GM19193 (cell line): ENCODE measurements around the gene MACF1.

ENCODE experiments used
- POLR2A ChIP-seq: IDR thresholded peaks from 4 replicates; pipeline ENCODE4 v1.6.1; 2011; ENCODE audit not compliant: insufficient read depth, insufficient read length; ENCODE audit errors: extremely low read depth

MACF1 gene, protein sequence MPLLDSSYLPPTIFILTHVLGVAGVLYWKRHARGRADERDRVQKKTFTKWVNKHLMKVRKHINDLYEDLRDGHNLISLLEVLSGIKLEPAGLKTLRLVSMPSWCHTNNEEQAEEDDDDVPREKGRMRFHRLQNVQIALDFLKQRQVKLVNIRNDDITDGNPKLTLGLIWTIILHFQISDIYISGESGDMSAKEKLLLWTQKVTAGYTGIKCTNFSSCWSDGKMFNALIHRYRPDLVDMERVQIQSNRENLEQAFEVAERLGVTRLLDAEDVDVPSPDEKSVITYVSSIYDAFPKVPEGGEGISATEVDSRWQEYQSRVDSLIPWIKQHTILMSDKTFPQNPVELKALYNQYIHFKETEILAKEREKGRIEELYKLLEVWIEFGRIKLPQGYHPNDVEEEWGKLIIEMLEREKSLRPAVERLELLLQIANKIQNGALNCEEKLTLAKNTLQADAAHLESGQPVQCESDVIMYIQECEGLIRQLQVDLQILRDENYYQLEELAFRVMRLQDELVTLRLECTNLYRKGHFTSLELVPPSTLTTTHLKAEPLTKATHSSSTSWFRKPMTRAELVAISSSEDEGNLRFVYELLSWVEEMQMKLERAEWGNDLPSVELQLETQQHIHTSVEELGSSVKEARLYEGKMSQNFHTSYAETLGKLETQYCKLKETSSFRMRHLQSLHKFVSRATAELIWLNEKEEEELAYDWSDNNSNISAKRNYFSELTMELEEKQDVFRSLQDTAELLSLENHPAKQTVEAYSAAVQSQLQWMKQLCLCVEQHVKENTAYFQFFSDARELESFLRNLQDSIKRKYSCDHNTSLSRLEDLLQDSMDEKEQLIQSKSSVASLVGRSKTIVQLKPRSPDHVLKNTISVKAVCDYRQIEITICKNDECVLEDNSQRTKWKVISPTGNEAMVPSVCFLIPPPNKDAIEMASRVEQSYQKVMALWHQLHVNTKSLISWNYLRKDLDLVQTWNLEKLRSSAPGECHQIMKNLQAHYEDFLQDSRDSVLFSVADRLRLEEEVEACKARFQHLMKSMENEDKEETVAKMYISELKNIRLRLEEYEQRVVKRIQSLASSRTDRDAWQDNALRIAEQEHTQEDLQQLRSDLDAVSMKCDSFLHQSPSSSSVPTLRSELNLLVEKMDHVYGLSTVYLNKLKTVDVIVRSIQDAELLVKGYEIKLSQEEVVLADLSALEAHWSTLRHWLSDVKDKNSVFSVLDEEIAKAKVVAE (N-terminal part only)

DNA sequence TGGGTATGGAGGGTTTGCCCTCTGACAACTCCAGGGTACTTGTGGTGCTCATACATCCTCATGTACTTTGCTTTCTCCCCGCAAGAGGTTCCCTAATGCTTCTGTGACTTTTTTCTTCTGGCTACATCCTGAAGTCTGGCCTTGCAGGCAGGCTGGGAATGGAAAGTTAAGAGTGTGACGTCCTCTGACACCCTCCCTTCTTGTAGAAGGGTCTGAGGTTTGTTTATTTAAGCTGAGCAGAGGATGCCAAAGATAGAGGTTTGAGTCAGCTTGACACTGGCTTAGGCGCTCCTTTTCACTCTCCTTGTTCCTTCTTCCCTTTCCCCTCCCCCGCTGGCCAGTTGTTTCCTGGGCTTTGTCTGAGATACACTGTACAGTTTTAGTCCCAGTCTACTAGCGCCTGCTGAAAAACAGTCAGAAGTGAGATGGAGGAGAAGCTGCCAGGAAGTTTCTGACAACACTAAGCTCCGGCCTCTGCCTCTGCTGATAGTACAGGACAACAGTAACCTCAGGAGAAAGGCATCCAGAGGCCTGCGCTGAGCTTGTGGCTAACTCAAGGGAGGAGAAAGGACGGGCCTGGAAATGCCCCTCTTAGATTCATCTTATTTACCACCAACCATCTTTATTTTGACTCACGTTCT is at the start of gene MACF1:
MACF1 (plus strand) TSS at position 255 of the 641 bp plus-strand sequence; CDS start at position 583, 328 bp downstream.
- no peak for TF ChIP-seq POLR2A

- no peak for TF ChIP-seq POLR2A
These were observed 47.2 kb upstream of the MACF1 start for GRCh38 chr1:39157304-39157703.

DNA sequence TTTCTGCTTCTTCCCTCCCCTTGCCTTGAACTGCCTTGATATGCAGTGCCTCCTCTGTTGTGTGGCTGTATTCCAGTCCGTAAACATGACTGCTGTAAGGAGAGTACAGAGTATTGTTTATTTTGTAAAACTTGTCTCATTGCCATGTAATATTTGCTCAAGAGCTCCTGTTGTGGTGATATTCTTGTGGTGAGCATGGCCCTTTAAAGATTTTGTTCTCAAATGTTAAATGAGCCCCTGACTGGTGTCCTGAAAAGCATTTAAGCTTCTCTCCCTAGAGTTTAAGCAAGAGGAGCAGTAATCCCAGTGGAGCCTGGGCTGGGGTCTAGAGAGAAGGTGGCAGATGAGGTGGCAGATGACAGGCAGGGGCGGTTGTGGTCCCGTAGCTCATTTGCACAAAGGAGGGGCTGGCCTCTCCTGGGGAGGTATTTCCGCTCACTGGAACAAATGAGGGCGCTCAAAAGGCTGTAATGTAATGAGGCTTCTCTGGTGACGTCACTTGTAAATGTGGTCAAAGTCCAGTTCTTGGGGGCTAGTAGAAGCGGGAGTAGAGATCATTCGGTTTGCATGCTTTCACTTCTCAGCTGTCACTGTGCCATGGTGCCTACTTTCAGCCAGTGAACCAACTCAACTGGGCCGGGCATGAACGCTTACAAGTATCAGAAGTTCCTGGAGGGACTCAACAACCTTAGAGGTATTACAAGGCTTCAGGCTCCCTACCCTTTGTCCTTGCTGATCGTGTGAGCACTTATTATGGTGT is 46.0 kb upstream of the MACF1 start:
- TF ChIP-seq POLR2A, result peak; percentile 19

- TF ChIP-seq POLR2A, result no peak
These were observed 45.1 kb upstream of the MACF1 start for GRCh38 chr1:39159224-39160036.

- TF ChIP-seq POLR2A, result no peak
These were observed 43.8 kb upstream of the MACF1 start for GRCh38 chr1:39160703-39161102.

- TF ChIP-seq POLR2A, result no peak
These were observed 41.0 kb upstream of the MACF1 start for GRCh38 chr1:39163469-39163868.

DNA sequence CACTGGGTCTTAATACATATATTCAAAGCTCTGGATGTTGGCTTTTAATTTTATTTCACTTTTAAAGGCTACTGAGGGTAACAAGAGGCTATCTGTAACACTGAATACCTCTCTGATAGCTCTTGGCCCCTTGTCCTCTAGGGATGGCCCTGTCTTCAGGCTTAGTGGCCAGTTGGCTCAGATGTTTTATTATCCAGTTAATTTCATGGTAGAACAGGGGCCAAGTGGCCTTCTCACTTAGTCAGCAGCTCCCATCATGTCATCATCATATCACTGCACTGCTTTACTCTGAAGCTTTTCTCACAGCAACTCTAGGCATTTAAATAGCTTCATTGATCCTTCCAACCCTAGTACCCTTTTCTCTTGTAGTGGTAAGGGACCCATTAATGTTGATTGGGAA is 40.2 kb upstream of the MACF1 start:
- TF ChIP-seq POLR2A, result no peak

DNA sequence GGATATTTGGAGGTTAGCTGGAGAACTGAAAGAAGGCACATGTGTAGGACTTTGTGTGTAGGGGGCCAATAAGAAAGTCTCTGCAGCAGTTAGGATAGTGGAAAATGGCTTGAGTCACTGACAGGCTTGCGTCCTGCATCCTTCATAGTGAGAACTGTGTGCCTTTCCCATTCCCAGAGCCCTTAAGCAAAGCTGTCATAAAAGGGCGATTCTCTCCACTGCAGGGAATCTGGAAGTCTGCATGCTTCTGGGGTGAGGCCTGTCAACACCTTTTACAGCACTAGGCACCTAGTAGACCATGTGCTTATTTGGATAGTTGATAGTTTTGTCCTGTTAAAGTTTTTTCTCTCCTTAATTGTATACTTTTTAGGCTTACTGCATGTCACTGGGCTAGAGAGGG is 39.4 kb upstream of the MACF1 start:
- no peak for TF ChIP-seq POLR2A

DNA sequence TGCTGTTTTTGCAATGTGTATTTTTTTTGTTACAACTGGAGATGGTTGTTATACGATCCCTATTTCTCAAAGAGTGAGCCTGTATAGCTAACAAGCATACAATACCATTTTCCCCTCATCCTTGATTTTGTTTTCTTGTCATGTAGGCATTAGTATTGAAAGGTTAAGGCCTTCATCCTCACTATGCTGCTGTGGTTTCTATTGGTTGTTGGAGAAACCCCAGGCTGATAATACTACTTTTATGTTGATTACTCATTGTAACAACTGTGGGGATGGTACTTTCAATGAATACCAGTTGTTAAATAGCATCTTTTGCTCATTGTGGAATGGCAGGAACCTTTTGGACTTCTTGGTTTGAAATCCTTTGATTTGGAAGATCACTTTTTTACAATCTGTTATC is 39.0 kb upstream of the MACF1 start:
- no peak for TF ChIP-seq POLR2A

DNA sequence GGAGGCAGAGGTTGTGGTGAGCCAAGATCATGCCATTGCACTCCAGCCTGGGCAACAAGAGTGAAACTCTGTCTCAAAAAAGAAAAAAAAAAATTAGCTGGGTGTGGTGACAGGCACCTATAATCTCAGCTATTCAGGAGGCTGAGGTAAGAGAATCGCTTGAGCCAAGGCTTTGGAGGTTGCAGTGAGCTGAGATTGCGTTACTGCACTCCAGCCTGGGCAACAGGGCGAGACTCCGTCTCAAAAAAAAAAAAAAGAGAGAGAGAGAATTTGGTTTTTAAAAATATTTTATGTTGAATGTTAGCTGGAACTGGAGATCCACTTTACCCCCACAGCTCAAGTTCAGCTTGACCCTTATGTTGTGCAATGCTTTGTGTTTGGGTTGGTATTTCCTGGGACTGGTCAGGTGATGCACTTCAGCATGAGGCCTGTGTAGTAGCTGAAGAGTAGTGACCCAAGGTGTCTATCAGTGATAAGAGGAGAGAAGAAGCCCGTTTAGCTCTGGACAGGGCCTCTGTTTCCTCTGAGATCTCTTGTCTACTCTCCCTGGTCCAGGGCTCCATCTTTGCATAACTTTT is 36.8 kb upstream of the MACF1 start:
- TF ChIP-seq POLR2A, result no peak

DNA sequence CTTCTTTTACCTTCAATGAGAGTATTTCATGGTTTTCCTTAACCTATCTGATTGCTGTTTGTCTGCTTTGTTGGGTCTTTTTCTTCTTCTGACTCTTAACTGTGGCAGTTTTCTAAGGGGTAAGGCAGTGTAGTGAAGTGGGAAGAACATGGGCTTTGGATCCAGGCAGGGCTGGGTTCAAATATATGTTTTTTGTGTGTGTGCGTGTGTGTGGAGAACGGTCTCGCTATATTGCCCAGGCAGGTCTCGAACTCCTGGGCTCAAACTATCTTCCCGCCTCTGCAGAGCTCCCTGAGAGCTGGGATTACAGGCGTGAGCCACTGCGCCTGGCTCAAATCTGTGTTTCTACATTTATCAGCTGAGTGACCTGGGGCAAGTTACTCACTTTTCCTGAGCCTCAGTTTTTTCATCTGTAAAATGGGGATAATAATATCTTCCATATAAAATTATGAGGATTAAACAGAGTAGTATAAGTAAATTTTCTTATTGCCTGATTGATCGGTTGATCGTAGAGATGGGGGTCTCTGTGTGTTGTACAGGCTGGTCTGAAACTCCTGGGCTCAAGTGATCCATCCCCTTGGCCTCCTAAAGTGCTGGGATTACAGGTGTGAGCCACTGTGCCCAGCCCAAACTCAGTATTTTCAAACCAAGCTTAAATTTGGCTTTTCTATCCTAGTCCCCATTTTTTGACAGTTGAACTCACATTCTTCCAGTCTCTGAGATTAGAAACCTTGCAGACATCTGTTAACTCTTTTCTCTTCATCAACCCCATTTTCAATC is 36.0 kb upstream of the MACF1 start:
- TF ChIP-seq POLR2A, result no peak

GRCh38 chr1:39170731-39171667 is 33.5 kb upstream of the MACF1 start:
- no peak for TF ChIP-seq POLR2A
